Heart left ventricle (tissue), 16 donors: ENCODE results near the gene FRMD4B. TPM values are rescaled to one million over a fixed set of nuclear protein-coding genes. Genes with fewer than 3 reads are reported as not detected.

Source experiments
- ATAC-seq, 4 donors: fragments of 200-7000 bp; cut with Tn5 transposase; one replicate each; pipeline ENCODE4 v1.9.1; 2020 to 2022; ENCODE audit warnings: moderate library complexity in 4 of 4, mild to moderate bottlenecking in 3 of 4, moderate number of reproducible peaks in 1 of 4
- DNase-seq, 5 donors: peaks; one replicate each; pipeline ENCODE4 v3.0.0-alpha.2; 2020
- H3K27ac ChIP-seq, 12 donors: fragments of 200-600 bp; sonication (generic) in 4 of 12; one replicate each; pipeline versions ENCODE4 v1.5.0 to v1.8.0; 2016 to 2022; ENCODE audit warnings: mild to moderate bottlenecking in 2 of 12
- H3K27me3 ChIP-seq, 9 donors: fragments of 200-600 bp; sonication (generic) in 2 of 9; one replicate each; pipeline versions ENCODE4 v1.5.1 to v1.8.0; 2016 to 2022; ENCODE audit warnings: mild to moderate bottlenecking in 3 of 9
- H3K36me3 ChIP-seq, 9 donors: fragments of 200-600 bp; sonication (generic) in 2 of 9; one replicate each; pipeline versions ENCODE4 v1.5.0 to v1.8.0; 2018 to 2022; ENCODE audit warnings: mild to moderate bottlenecking in 2 of 9
- H3K4me1 ChIP-seq, 12 donors: fragments of 200-600 bp; sonication (generic) in 4 of 12; one replicate each; pipeline versions ENCODE4 v1.5.0 to v1.8.0; 2016 to 2022; ENCODE audit warnings: mild to moderate bottlenecking in 3 of 12
- H3K4me3 ChIP-seq, 12 donors: fragments of 200-600 bp; sonication (generic) in 4 of 12; one replicate each; pipeline versions ENCODE4 v1.5.0 to v1.8.0; 2017 to 2022; ENCODE audit warnings: mild to moderate bottlenecking in 9 of 12, moderate library complexity in 4 of 12
- H3K9me3 ChIP-seq, 12 donors: fragments of 200-600 bp; sonication (generic) in 4 of 12; one replicate each; pipeline versions ENCODE4 v1.5.0 to v1.8.0; 2016 to 2022; ENCODE audit warnings: mild to moderate bottlenecking in 1 of 12
- POLR2A ChIP-seq, 2 donors: fragments of 450-650 bp; IDR thresholded peaks; one replicate each; pipeline ENCODE4 v1.6.1; 2017; ENCODE audit warnings: antibody characterized with exemption in 2 of 2, mild to moderate bottlenecking in 2 of 2, moderate library complexity in 2 of 2
- WGBS, 4 donors: extraction: QIAGEN DNeasy Blood & Tissue Kit in 2 of 4; methylation state at CpG; one replicate each; pipeline versions ENCODE4 v1.1.5 to v1.1.7; 2013 to 2018; 5-methylcytosine and 5-hydroxymethylcytosine counted together
- intact Hi-C, 10 donors: fragments of 100-400 bp; cut with DNase I; formaldehyde crosslinking; loops; one replicate each; pipeline versions ENCODE4 v1.11.1 to v1.14.2; 2022
- polyA plus RNA-seq, 2 donors: library from polyadenylated mRNA; stranded (reverse); fragments of 200-250 nt; gene quantifications; one replicate each; pipeline ENCODE4 v1.2.3, GENCODE V29; 2013
- total RNA-seq, 9 donors: library from RNA; depleted of rRNA in 2 of 9; stranded (reverse); fragments of >200 nt in 2 of 9; fragmentation: NEBNext Ultra II Directional in 3 of 9; extraction: Animal tissue kit (Norgen Biotek cat#: 25700) in 3 of 9; gene quantifications; one replicate each; pipeline versions ENCODE4 v1.1.0 to v1.2.4, GENCODE V29; 2016 to 2023
- TF ChIP-seq, protein P1 (sequence below), 12 donors: fragments of 200-600 bp; sonication (generic) in 4 of 12; IDR thresholded peaks; one replicate each; pipeline versions ENCODE4 v1.5.0 to v1.8.0; 2018 to 2022; ENCODE audit warnings: antibody characterized with exemption in 12 of 12, mild to moderate bottlenecking in 5 of 12
- donor health status: ischemic (EF 13 %, LVEDD 7.1; RV severe dilation, severe dysfunction).
- donor health status: healthy with polysubstance abuse.
- donor health status: DM: no; HTN: yes; CAD: no.
- donor health status: DM: no; HTN: no; CAD: no.
- donor health status: ischemic (EF 25% LVEDD 6.9; RV normal size, moderate dysfunction).
- donor health status: ischemic (EF 25% LVEDD 5.7; RV mildly dilated, moderate dysfunction).
- donor health status: healthy.
- donor health status: DM: yes; HTN: yes; CAD: no.
- donor health status: ischemic (EF 35%, LVEDD 5.7; RV mildly dilated, moderate dysfunction).
- donor health status: nonischemic (EF 11% LVEDD 7.7; RV severe dilation, severe dysfunction).
- donor health status: DM: yes; HTN: yes; CAD: no.
- donor health status: PGD.
- donor health status: ischemic (EF 29% LVEDD 5.4; RV normal size, mild dysfunction).
- donor health status: nonischemic (EF 23%, LVEDD 6.1; RV moderate dilation, normal function).

Gene FRMD4B
- total and polyA plus RNA-seq, 11 donors, result 3.4 to 42.8 (median 10.9) TPM

DNA sequence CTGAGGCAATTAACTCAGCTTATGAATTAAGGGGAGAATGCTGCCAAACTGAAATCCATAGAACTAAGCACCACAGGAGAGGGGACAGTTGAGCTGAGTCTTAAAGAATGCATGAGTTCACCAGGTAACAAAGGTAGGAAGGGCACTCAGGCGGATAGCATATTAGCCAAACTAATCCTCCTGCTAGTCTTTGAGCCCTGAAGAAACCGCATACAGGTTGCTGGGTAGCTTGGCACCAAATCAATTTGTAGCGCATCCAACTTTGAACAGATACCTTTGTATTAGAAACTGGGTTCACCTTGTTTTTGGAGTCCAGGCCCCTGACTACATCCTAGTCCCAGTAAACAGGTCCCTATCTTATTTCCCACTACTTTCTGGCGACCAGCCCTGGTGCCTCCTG is 93.7 kb downstream of the FRMD4B start:
- H3K4me3 ChIP-seq, result no peak overlapping the region
- intact Hi-C loops, result loop anchor here in 2 of 10 donors (5.0 to 10.0 kb wide), 2 partner anchors 47 to 50 kb away; no protein-coding TSS in a partner anchor
- peak overlapping the region in 3 of 12 donors; percentile 3 to 64 (median 21) for H3K27ac ChIP-seq
- no peak for DNase-seq
- 76 to 86% (median 82%) methylated on average over 4 of the region's 4 CpGs for WGBS, 4 donors
- TF ChIP-seq POLR2A (IDR thresholded peaks at IDR 0.05), result no peak
- TF ChIP-seq, protein P1, sequence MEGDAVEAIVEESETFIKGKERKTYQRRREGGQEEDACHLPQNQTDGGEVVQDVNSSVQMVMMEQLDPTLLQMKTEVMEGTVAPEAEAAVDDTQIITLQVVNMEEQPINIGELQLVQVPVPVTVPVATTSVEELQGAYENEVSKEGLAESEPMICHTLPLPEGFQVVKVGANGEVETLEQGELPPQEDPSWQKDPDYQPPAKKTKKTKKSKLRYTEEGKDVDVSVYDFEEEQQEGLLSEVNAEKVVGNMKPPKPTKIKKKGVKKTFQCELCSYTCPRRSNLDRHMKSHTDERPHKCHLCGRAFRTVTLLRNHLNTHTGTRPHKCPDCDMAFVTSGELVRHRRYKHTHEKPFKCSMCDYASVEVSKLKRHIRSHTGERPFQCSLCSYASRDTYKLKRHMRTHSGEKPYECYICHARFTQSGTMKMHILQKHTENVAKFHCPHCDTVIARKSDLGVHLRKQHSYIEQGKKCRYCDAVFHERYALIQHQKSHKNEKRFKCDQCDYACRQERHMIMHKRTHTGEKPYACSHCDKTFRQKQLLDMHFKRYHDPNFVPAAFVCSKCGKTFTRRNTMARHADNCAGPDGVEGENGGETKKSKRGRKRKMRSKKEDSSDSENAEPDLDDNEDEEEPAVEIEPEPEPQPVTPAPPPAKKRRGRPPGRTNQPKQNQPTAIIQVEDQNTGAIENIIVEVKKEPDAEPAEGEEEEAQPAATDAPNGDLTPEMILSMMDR (IDR thresholded peaks at IDR 0.05), result no peak
- no peaks in the 10 kb centered on the region for H3K27me3 ChIP-seq
- peaks cover 0 to 37% (median 11%) of the 10 kb centered on the region in 9 donors for H3K36me3 ChIP-seq
- H3K4me1 ChIP-seq, result peaks cover 0 to 39% (median 15%) of the 10 kb centered on the region in 12 donors
- H3K9me3 ChIP-seq, result no peaks in the 10 kb centered on the region
- no peak for ATAC-seq

GRCh38 chr3:69290430-69290829 is 95.5 kb downstream of the FRMD4B start:
- no peaks in the 10 kb centered on the region for H3K9me3 ChIP-seq
- H3K4me1 ChIP-seq, result peaks cover 0 to 39% (median 15%) of the 10 kb centered on the region in 12 donors
- no peak overlapping the region for H3K4me3 ChIP-seq
- peaks cover 0 to 39% (median 9%) of the 10 kb centered on the region in 9 donors for H3K36me3 ChIP-seq
- ATAC-seq, result no peak
- DNase-seq, result no peak
- intact Hi-C loops, result loop anchor here in 2 of 10 donors (5.0 to 10.0 kb wide), 2 partner anchors 46 to 48 kb away; no protein-coding TSS in a partner anchor
- 47 to 56% (median 51%) methylated on average over 3 of the region's 3 CpGs for WGBS, 4 donors
- peak overlapping the region in 10 of 12 donors; percentile 21 to 78 (median 57) for H3K27ac ChIP-seq
- TF ChIP-seq, protein P1 (IDR thresholded peaks at IDR 0.05), result no peak
- no peak for TF ChIP-seq POLR2A (IDR thresholded peaks at IDR 0.05)
- no peaks in the 10 kb centered on the region for H3K27me3 ChIP-seq

- WGBS, 4 donors, result 45 to 82% (median 65%) methylated on average over 5 of the region's 5 CpGs
- intact Hi-C loops, result loop anchor here in 2 of 10 donors (5.0 to 10.0 kb wide), 2 partner anchors 45 to 48 kb away; no protein-coding TSS in a partner anchor
These were observed 95.9 kb downstream of the FRMD4B start for GRCh38 chr3:69290006-69290405.

DNA sequence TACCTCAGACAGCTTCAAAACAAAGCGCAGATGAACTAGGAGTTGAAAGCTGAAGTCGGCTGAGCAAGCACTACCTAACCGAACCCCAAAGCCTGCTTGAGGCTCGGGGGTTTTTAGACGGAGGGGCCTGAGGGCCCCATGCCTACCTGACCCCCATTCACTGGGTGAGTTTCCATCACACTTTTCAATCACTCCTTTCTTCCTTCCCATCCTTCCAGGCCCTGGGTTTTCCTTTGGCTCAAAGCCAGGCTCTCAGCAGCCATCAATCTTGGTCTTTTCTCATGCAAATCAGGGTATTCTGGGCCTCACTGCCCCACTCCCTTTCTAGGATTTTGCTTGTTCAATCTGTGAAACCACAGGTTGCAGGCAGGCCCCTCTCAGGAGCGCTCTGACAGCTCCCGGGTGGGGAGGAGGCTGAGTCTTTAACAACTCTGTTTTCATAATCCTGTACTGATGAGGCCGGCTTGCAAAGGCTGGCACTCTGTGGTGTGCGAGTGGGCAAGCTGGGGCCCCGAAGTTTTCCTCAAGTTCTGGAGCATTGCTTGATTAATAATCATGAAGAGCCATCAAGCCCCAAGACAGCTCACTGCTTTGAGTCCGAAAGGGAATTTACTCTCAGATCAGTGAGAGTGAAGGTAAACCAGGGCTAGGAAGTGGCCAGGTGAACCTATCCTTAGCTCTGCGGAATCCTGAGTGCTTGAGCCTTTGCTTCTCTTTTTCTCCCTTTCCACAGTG is 97.6 kb downstream of the FRMD4B start:
- Histone ChIP-seq H3K4me3 (no peak overlapping the region), H3K36me3 (peaks cover 0 to 36% (median 9%) of the 10 kb centered on the region in 9 donors), H3K27ac (no peak overlapping the region), H3K27me3 (no peaks in the 10 kb centered on the region), H3K9me3 (no peaks in the 10 kb centered on the region), H3K4me1 (peaks cover 0 to 24% (median 7%) of the 10 kb centered on the region in 12 donors)
- 81 to 85% (median 83%) methylated on average over 12 of the region's 12 CpGs for WGBS, 4 donors
- DNase-seq (no peak), ATAC-seq (no peak)
- no peak for TF ChIP-seq POLR2A (IDR thresholded peaks at IDR 0.05)
- TF ChIP-seq, protein P1 (IDR thresholded peaks at IDR 0.05), result no peak
- intact Hi-C loops, result no loop called here

More at GRCh38 chr3:69290006-69290405, 95.9 kb downstream of the FRMD4B start:
- TF ChIP-seq, protein P1 (IDR thresholded peaks at IDR 0.05), result no peak
- no peak for TF ChIP-seq POLR2A (IDR thresholded peaks at IDR 0.05)
- Histone ChIP-seq H3K27me3 (no peaks in the 10 kb centered on the region), H3K4me1 (peaks cover 0 to 39% (median 15%) of the 10 kb centered on the region in 12 donors), H3K27ac (peak overlapping the region in 10 of 12 donors; percentile 21 to 78 (median 57)), H3K9me3 (no peaks in the 10 kb centered on the region), H3K4me3 (no peak overlapping the region), H3K36me3 (peaks cover 0 to 43% (median 9%) of the 10 kb centered on the region in 9 donors)
- ATAC-seq, result peak; percentile 83 to 91 (median 87)
- DNase-seq, result peak in 4 of 5 donors; percentile 39 to 80 (median 62)
